Astrocyte (in vitro differentiated cells and primary cell): ENCODE results near the gene LRPPRC.

Source experiments
- CTCF ChIP-seq: IDR thresholded peaks from 2 replicates; pipeline ENCODE4 v1.5.1; 2011; ENCODE audit warnings: low read depth, mild to moderate bottlenecking, inconsistent platforms, low read length, moderate library complexity; ENCODE audit not compliant: insufficient read depth
- EZH2 ChIP-seq: IDR thresholded peaks from 2 replicates; pipeline ENCODE4 v1.6.1; 2012; ENCODE audit warnings: mild to moderate bottlenecking, low read length, inconsistent platforms; ENCODE audit not compliant: insufficient read depth

GRCh38 chr2:43852196-43852730 is 143.5 kb downstream of the LRPPRC start:
- TF ChIP-seq CTCF (no peak), EZH2 (no peak)
